H9 (cell line): ENCODE data around the gene CDKAL1. TPM values are rescaled to one million over a fixed set of nuclear protein-coding genes. Genes with fewer than 3 reads are reported as not detected.

Source experiments
- DNase-seq: peaks from one replicate; pipeline ENCODE4 v3.0.0-alpha.2; 2017
- H2AFZ ChIP-seq: one replicate; pipeline ENCODE4 v1.6.1; 2013; ENCODE audit warnings: mild to moderate bottlenecking, low read length, control low read depth, moderate library complexity
- H2AK5ac ChIP-seq: 2 replicates; pipeline ENCODE4 v1.6.1; 2013; ENCODE audit warnings: low read length, control low read depth, mixed read lengths; ENCODE audit not compliant: insufficient read length
- H2BK120ac ChIP-seq: one replicate; pipeline ENCODE4 v1.6.1; 2013; ENCODE audit warnings: low read depth, mild to moderate bottlenecking, low read length, control low read depth, inconsistent platforms; ENCODE audit not compliant: poor library complexity, severe bottlenecking
- H2BK12ac ChIP-seq: 2 replicates; pipeline ENCODE4 v1.6.1; 2013; ENCODE audit warnings: low read length, control low read depth, mixed read lengths, low read depth; ENCODE audit not compliant: insufficient read length
- H2BK15ac ChIP-seq: 2 replicates; pipeline ENCODE4 v1.6.1; 2013; ENCODE audit warnings: low read depth, low read length, control low read depth
- H2BK20ac ChIP-seq: one replicate; pipeline ENCODE4 v1.6.1; 2013; ENCODE audit warnings: low read depth, mild to moderate bottlenecking, low read length, control low read depth, inconsistent platforms; ENCODE audit not compliant: poor library complexity, severe bottlenecking
- H2BK5ac ChIP-seq: 2 replicates; pipeline ENCODE4 v1.6.1; 2013; ENCODE audit warnings: low read length, control low read depth, mixed read lengths; ENCODE audit not compliant: insufficient read length
- H3K14ac ChIP-seq: 2 replicates; pipeline ENCODE4 v1.6.1; 2013; ENCODE audit warnings: low read length, control low read depth; ENCODE audit not compliant: insufficient read depth
- H3K18ac ChIP-seq: 2 replicates; pipeline ENCODE4 v1.6.1; 2013; ENCODE audit warnings: low read depth, mild to moderate bottlenecking, mixed read lengths, low read length, control low read depth; ENCODE audit not compliant: insufficient read length
- H3K23ac ChIP-seq: 2 replicates; pipeline ENCODE4 v1.6.1; 2013; ENCODE audit warnings: low read length, control low read depth, mixed read lengths, low read depth; ENCODE audit not compliant: insufficient read length
- H3K23me2 ChIP-seq: 2 replicates; pipeline ENCODE4 v1.6.1; 2013; ENCODE audit warnings: low read depth, mild to moderate bottlenecking, mixed read lengths, low read length, control low read depth; ENCODE audit not compliant: insufficient read length, poor library complexity, severe bottlenecking
- H3K27ac ChIP-seq: 2 replicates; pipeline ENCODE4 v1.5.1; 2013; ENCODE audit warnings: low read length, control low read depth, mixed read lengths, low read depth; ENCODE audit not compliant: insufficient read length
- H3K27me3 ChIP-seq: 2 replicates; pipeline ENCODE4 v1.6.1; 2013; ENCODE audit warnings: low read length, control low read depth, inconsistent platforms; ENCODE audit not compliant: insufficient read depth
- H3K4ac ChIP-seq: 2 replicates; pipeline ENCODE4 v1.6.1; 2013; ENCODE audit warnings: low read depth, mild to moderate bottlenecking, control low read depth, inconsistent platforms, low read length, moderate library complexity
- H3K4me1 ChIP-seq: 2 replicates; pipeline ENCODE4 v1.6.1; 2013; ENCODE audit warnings: low read length, control low read depth, inconsistent platforms; ENCODE audit not compliant: insufficient read depth
- H3K4me2 ChIP-seq: 2 replicates; pipeline ENCODE4 v1.6.1; 2013; ENCODE audit warnings: low read length, control low read depth, mixed read lengths; ENCODE audit not compliant: insufficient read length, insufficient read depth
- H3K56ac ChIP-seq: 2 replicates; pipeline ENCODE4 v1.6.1; 2013; ENCODE audit warnings: low read depth, mild to moderate bottlenecking, mixed read lengths, low read length, control low read depth; ENCODE audit not compliant: insufficient read length
- H3K79me1 ChIP-seq: 2 replicates; pipeline ENCODE4 v1.6.1; 2013; ENCODE audit warnings: low read depth, mild to moderate bottlenecking, moderate library complexity, low read length, control low read depth, inconsistent platforms; ENCODE audit not compliant: insufficient read depth, poor library complexity, severe bottlenecking
- H3K79me2 ChIP-seq: 2 replicates; pipeline ENCODE4 v1.6.1; 2013; ENCODE audit warnings: low read length, control low read depth, inconsistent platforms; ENCODE audit not compliant: insufficient read depth
- H3K9ac ChIP-seq: 2 replicates; pipeline ENCODE4 v1.6.1; 2013; ENCODE audit warnings: low read length, control low read depth, mixed read lengths; ENCODE audit not compliant: insufficient read length; ENCODE audit errors: extremely low read depth
- H3K9me3 ChIP-seq: one replicate; pipeline ENCODE4 v1.6.1; 2013; ENCODE audit warnings: low read depth, low read length, inconsistent platforms; ENCODE audit not compliant: control insufficient read depth
- H3T11ph ChIP-seq: one replicate; pipeline ENCODE4 v1.6.1; 2013; ENCODE audit warnings: mild to moderate bottlenecking, low read length, control low read depth, inconsistent platforms
- H4K20me1 ChIP-seq: one replicate; pipeline ENCODE4 v1.6.1; 2013; ENCODE audit not compliant: control insufficient read depth, insufficient read length, insufficient read depth
- H4K5ac ChIP-seq: 2 replicates; pipeline ENCODE4 v1.6.1; 2013; ENCODE audit warnings: low read depth, mild to moderate bottlenecking, mixed read lengths, low read length, control low read depth; ENCODE audit not compliant: insufficient read length
- H4K8ac ChIP-seq: replicated peaks from 2 replicates; pipeline ENCODE4 v1.6.1; 2013; ENCODE audit warnings: low read length, control low read depth, mixed read lengths, low read depth; ENCODE audit not compliant: insufficient read length
- H4K91ac ChIP-seq: 2 replicates; pipeline ENCODE4 v1.6.1; 2013; ENCODE audit warnings: low read depth, mild to moderate bottlenecking, moderate library complexity, mixed read lengths, low read length, control low read depth; ENCODE audit not compliant: insufficient read length
- H3K27ac Mint-ChIP-seq, 3 experiments: 2 replicates in 2 of 3; 3 replicates in 1 of 3; pipeline ENCODE4 v1.8.0; 2020 to 2021; ENCODE audit warnings: mixed read lengths in 3 of 3, mild to moderate bottlenecking in 1 of 3, moderate library complexity in 1 of 3
- H3K27me3 Mint-ChIP-seq: 2 replicates; pipeline ENCODE4 v1.8.0; 2021; ENCODE audit warnings: low read depth, mild to moderate bottlenecking, moderate library complexity, mixed read lengths
- H3K36me3 Mint-ChIP-seq, 3 experiments: 2 replicates in 2 of 3; 3 replicates in 1 of 3; pipeline ENCODE4 v1.8.0; 2020 to 2021; ENCODE audit warnings: low read depth in 3 of 3, mixed read lengths in 3 of 3; ENCODE audit not compliant: insufficient read depth in 1 of 3
- H3K4me1 Mint-ChIP-seq, 2 experiments: 2 replicates each; pipeline ENCODE4 v1.8.0; 2020; ENCODE audit warnings: mixed read lengths in 2 of 2
- H3K4me3 Mint-ChIP-seq, 2 experiments: 2 replicates in 1 of 2; 3 replicates in 1 of 2; pipeline ENCODE4 v1.8.0; 2020 to 2021; ENCODE audit warnings: mild to moderate bottlenecking in 2 of 2, mixed read lengths in 2 of 2, moderate library complexity in 1 of 2
- H3K9me3 Mint-ChIP-seq, 2 experiments: 2 replicates in 1 of 2; 3 replicates in 1 of 2; pipeline ENCODE4 v1.8.0; 2020; ENCODE audit warnings: mild to moderate bottlenecking in 2 of 2, mixed read lengths in 2 of 2, moderate library complexity in 1 of 2
- WGBS: extraction: QIAGEN DNeasy Blood & Tissue Kit; methylation state at CpG from one replicate; pipeline ENCODE4 v1.1.7; 2013; ENCODE audit warnings: missing lambda C conversion rate, low lambda C conversion rate, mixed read lengths; ENCODE audit not compliant: insufficient read length; ENCODE audit errors: extremely low coverage; 5-methylcytosine and 5-hydroxymethylcytosine counted together
- total RNA-seq: library from RNA; stranded (reverse); gene quantifications from 2 replicates; pipeline ENCODE4 v1.2.1, GENCODE V29; 2021
- TF ChIP-seq, protein P1 (sequence below): fragments of 200-600 bp; sonication (generic); conservative IDR thresholded peaks from 3 replicates; pipeline ENCODE4 v1.8.0; 2021; ENCODE audit warnings: antibody characterized with exemption, mild to moderate bottlenecking

Gene CDKAL1
- total RNA-seq, 1 experiment from 2014 or later = 23.0 TPM

DNA sequence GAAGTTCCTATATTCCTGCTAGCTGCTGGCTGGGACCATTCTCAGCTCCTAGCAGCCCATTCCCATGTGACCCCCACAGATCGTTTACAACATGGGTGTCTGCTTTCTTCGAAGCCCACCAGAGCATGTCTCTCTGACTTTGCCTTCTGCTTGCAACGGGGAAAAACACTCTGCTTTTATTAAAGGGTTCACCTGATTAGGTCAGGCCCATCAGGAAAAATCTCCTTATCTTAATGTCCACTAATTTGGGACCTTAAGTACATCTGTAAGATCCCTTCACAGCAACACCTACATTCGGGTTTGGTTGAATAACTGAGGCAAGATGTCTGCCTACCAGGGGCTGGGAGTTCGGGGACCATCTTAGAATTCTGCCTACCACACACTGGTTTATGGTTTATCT lies 496.9 kb downstream of the CDKAL1 start:
- no peak overlapping the region for H4K5ac ChIP-seq
- H4K91ac ChIP-seq = no peak overlapping the region
- no peak overlapping the region for H2BK20ac ChIP-seq
- H4K8ac ChIP-seq = no peak overlapping the region
- no peak overlapping the region for H3K4me2 ChIP-seq
- peaks cover 6% of the 10 kb centered on the region for H3K9me3 ChIP-seq
- no peak overlapping the region for H3K56ac ChIP-seq
- H3K4me1 ChIP-seq = no peaks in the 10 kb centered on the region; the same call in 1 of the 2 replicates
- no peak overlapping the region for H3T11ph ChIP-seq
- no peak overlapping the region for H3K27ac Mint-ChIP-seq
- no peak overlapping the region for H3K23ac ChIP-seq
- no peaks in the 10 kb centered on the region; the same call in 1 of the 2 replicates for H3K27me3 ChIP-seq
- no peaks in the 10 kb centered on the region for H3K79me2 ChIP-seq
- H3K36me3 Mint-ChIP-seq = peaks cover 9 to 15% (median 12%) of the 10 kb centered on the region in 3 experiments
- TF ChIP-seq, protein P1, sequence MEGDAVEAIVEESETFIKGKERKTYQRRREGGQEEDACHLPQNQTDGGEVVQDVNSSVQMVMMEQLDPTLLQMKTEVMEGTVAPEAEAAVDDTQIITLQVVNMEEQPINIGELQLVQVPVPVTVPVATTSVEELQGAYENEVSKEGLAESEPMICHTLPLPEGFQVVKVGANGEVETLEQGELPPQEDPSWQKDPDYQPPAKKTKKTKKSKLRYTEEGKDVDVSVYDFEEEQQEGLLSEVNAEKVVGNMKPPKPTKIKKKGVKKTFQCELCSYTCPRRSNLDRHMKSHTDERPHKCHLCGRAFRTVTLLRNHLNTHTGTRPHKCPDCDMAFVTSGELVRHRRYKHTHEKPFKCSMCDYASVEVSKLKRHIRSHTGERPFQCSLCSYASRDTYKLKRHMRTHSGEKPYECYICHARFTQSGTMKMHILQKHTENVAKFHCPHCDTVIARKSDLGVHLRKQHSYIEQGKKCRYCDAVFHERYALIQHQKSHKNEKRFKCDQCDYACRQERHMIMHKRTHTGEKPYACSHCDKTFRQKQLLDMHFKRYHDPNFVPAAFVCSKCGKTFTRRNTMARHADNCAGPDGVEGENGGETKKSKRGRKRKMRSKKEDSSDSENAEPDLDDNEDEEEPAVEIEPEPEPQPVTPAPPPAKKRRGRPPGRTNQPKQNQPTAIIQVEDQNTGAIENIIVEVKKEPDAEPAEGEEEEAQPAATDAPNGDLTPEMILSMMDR = no peak
- peaks cover 5 to 10% of the 10 kb centered on the region in 2 experiments for H3K4me1 Mint-ChIP-seq
- H2BK15ac ChIP-seq = no peak overlapping the region
- no peak for DNase-seq
- H2AK5ac ChIP-seq = no peak overlapping the region
- H2BK120ac ChIP-seq = no peak overlapping the region
- no peak overlapping the region for H3K9ac ChIP-seq
- H2BK5ac ChIP-seq = no peak overlapping the region
- H2BK12ac ChIP-seq = no peak overlapping the region
- H3K79me1 ChIP-seq = no peaks in the 10 kb centered on the region
- no peak overlapping the region for H3K14ac ChIP-seq
- no peak overlapping the region for H3K4me3 Mint-ChIP-seq
- H3K4ac ChIP-seq = no peak overlapping the region
- H4K20me1 ChIP-seq = no peaks in the 10 kb centered on the region
- no CpG with 5 or more reads among the region's 5 CpGs for WGBS
- no peak overlapping the region for H3K18ac ChIP-seq
- no peak overlapping the region for H2AFZ ChIP-seq
- H3K27ac ChIP-seq = no peak overlapping the region
- H3K27me3 Mint-ChIP-seq = no peaks in the 10 kb centered on the region
- no peaks in the 10 kb centered on the region for H3K23me2 ChIP-seq
- H3K9me3 Mint-ChIP-seq = peaks cover 6 to 9% of the 10 kb centered on the region in 2 experiments; a peak in 4 of 5 replicates
